KBM-7 (cell line): Measurements from ENCODE around the gene NLRC5.
"Not testable (repeated sequence)": the region's sequence is repeated elsewhere in the genome, so short reads cannot be mapped to it uniquely, and the experiment has no call there.

Experiments used
- DNase-seq: peaks from one replicate; pipeline ENCODE4 v3.0.0-alpha.2; 2015
- in situ Hi-C: fragments of 300-500 bp; cut with MboI; formaldehyde crosslinking; loops from 2 replicates; pipeline ENCODE4 v1.14.3; 2020; ENCODE audit warnings: low sequenced_read_pairs, low pct_unique_long_range_greater_than_20kb, mixed read lengths

Gene NLRC5

DNA sequence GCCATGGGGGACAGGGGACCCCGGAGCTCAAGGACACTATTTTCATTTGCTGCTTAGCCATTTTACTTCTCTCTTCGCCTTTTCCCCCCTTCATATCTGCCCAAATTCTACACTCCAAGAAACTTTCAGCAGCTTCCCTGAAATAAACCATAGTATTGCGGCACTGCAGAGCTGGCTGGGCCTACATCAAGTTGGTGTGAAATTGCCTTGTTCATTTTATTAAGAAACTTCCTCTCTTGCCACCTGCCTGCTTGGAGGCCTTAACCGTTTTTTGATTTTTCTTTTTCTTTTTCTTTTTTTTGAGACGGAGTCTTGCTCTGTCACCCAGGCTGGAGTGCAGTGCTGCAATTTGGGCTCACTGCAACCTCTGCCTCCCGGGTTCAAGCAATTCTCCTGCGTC, 95.6 kb downstream of the NLRC5 start:
- no peak for DNase-seq
- in situ Hi-C loops, result no loop called here

DNA sequence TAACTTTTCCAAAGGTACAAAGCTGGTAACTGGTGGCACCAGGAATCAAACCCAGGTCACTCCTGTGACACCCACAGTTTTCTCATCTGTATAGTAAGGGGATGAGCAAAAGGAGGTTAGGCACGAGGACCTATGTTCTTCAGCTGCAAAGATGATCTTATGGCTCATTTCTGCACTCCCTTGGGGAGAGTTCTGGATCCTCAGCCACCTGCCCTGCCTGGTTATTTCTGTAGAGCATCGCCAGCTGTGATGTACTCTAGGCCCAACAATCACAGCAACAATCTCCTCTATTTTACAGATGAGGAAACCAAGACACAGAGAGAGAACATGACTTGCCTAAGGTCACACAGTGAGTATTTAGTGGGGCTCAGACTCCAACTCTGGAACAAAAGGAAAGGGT, 97.6 kb downstream of the NLRC5 start:
- in situ Hi-C loops, result no loop called here
- no peak for DNase-seq

DNA sequence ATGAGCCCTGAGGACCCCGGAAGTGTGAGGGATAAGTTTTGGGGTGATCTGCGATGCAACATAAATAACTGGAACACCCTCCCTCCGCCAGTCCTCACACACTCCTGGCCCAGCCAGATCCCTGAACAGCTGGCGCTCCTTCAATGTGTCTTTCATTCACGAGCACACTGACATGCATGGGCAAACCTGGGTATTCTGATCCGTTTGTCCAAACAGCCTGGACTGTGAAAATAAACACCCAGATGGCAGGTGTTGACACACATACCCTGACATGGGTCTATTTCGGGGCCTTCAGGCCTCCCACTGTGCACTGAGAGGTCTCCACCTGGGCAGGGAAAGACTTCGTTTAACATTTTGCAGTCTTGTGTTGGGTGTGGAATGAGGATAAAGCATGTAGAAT, 100.0 kb downstream of the NLRC5 start:
- in situ Hi-C loops, result no loop called here
- no peak for DNase-seq

DNA sequence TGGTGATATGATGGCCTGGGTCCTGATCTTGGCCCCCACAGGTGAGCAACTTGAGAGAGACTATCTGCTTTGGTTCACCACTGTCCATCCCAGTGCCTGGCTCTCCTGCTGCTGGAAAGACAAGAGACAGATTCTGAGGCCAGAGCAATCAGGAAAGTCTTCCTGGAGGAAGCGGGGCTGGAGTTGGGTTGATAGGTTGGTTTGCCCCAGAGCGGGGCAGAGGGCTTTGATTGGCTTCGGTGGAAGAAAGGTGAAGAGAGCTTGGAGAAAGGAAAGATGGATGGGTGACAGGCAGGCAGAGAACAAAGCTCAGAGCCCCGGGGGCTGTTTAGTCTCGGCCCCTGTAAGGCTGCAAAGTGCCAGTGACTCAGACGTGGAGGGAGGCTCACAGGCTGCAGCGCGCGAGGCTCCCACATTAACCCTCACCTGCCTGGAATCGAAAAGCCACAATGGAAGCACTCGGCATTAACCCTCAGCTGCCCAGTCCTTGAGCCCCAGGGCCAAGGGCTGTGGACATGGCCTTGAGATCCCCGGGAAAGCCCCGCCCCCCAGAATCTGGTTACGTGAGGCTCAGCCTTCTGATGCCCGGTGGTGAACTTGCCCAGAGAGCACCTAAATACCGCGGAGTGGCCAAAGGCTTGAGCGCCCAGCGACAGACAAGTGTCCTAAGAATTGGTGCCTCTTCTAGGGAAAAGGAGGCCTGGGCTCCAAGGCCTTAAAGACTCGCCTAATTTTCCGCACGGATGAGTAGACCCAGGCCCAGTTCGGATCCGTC, 102.0 kb downstream of the NLRC5 start:
- DNase-seq, result no peak
- in situ Hi-C loops, result no loop called here

DNA sequence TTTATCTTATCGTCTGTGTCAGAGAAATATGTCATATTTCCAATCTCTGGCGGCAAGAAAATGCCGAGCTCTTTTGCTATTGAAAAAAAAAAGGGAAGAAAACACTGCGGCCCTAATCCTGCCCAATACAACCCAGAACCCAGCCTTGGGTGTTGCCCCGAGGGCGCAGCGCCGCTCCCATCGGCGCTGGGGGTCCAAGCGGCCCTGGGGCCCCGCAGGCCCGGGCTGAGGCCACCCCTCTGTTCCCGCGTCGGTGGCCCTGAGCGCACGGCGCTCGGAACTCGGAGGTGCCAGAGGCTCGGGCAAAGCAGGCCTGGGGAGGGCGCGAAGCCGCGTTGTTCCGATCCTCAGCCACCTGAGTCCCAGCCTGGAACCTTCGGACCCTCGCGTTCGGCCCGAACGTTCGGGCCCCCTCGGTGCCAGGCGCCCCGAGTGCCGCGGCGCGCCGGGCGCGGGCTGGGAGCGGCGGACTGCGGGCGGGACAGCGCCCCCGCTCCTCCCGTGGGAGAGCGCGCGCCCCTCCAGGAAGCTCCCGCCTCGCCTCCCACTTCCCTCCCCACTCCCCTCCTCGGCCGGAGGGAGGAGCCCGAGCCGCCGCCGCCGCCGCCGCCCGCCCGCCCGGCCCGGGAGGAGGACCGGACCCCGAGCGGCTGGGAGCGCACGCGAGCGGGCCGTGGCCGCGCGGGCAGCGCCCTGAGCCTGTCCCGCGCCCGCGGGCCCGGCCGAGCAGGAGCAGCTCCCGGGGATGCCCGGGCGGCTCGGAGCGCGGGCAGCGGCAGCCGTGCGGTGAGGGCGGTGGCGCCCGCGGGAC, 102.8 kb downstream of the NLRC5 start, which contains the start of gene CPNE2:
Gene CPNE2 (plus strand): TSS at position 609 of the 811 bp plus-strand sequence. CDS start 18,160 bp downstream, outside the sequence.
- DNase-seq, result peak; percentile 52
- in situ Hi-C loops, result no loop called here

DNA sequence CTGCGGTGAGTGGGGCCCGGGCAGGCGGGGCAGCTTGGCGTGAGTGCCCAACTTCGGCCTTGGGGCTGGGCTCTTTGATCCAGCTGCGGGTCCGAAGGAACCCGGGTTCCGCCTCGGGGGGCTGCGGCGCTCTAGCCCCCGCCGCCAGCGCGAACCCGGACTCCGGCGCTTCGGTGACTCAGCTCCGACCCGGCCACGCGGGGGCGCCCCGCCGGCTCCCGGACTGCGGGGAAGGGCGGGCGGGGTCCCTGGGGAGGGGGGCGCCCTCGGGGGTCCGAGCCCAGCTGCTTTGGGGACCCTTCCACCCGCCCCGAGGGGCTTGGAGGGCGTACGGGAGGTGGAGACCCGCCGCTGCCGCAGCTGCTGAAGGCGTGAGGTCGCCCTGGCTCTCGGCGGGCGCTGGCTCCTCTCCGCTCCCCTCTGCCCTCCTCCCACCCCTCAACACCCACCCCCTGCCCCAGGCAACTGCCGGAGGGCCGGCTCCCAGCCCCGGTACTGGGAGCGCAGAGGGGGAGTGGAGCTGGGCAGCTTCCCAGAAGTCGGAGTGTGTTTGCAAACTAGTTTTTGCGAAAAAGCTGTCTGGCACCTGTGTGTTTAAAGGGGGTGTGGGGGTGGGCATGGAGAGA, 103.5 kb downstream of the NLRC5 start:
- in situ Hi-C loops, result no loop called here
- peak; percentile 35 for DNase-seq

DNA sequence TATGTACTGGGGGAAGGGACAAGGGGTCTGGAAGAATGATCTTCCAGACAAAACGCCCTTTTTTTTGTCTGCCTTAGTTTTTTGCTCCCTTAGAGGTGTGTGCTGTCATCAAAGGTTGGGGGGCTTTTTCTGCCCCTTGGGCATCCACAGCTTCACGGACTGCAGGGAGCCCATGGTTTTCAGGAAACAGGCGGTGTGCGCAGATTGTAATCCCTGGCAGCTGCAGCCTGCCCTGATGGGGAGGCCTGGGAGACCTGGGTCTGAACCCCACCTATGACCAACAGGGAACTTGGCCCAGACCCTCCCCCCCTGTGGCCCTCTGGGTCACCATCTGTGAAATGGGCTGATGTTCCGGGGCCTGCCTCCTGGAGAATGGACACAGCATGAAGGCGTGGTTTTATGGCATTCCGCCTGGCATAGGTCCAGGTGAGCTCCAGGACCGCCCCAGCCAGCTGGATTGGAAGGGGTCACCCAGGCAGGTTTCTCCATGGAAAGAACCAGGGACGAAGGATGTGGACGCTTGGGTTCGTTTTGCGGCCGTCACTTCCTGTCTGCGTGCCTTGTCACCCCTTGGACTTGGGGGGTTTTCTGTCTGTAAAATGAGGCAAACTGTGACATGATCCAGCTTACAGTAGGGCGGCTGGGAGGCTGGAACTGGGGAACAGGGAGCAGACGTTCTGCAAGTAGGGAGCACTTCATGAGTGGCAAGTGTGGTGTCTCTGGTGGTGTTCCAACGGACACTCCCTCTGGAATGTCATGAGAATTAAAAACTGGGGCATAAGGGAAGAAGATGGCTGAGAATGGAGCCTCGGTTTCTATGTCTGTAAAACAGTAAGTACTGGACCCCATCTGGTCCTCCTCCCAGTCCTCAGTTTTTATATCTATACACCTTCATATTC, 104.6 kb downstream of the NLRC5 start:
- in situ Hi-C loops, result no loop called here
- no peak for DNase-seq

DNA sequence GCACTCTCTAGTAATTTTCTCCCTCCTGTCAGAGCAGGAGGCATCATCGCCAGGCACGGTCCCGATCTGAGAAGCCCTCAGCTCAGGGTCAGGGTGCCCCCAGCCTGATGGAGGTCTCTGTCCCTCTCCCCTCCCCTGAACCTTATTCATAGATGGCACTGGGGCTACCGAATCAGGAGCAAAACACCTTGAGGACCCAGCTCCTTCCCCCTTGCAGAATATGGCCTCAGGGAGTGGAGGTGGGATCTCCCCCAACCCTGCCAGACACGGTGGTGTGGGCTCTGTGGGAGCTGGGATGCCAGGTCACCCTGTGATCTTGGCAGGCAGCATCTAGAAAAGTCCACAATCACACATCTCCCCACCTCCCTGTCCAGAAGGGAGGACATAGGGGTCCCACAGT, 105.6 kb downstream of the NLRC5 start:
- no peak for DNase-seq
- in situ Hi-C loops, result no loop called here

DNA sequence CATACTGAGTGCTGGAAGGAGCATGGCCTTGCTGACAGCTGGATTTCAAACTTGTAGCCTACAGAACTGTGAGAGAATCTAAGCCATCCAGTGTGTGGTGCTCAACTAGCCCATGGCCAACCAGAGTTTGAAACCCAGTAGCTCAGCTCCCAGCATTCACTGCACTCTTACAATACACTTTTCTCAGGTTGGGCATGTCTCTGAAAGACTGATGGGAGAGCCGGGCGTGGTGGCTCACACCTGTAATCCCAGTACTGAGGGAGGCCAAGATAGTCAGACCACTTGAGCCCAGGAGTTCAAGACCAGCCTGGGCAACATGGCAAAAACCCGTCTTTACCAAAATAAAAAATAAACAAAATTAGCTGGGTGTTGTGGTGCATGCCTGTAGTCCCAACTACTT, 106.8 kb downstream of the NLRC5 start:
- DNase-seq, result no peak
- in situ Hi-C loops, result no loop called here

DNA sequence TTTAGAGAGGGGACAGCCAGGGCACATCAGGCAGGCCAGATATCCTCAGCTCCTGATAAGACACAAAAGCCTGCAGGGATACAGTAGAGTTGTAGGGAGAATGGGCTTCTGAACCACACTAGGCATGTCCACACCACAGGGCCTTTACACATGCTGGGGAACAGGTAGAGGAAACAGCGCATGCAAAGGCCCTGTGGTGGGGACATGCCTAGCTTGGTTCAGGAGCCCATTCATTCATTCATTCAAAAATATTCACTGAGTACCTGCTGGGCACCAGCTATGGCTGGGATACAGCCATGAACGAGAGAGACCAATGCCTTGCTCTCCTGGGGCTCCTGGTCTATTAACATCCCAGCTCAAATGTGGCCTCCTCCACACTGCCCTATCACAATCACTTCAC, 107.4 kb downstream of the NLRC5 start:
- in situ Hi-C loops, result no loop called here
- DNase-seq, result no peak

DNA sequence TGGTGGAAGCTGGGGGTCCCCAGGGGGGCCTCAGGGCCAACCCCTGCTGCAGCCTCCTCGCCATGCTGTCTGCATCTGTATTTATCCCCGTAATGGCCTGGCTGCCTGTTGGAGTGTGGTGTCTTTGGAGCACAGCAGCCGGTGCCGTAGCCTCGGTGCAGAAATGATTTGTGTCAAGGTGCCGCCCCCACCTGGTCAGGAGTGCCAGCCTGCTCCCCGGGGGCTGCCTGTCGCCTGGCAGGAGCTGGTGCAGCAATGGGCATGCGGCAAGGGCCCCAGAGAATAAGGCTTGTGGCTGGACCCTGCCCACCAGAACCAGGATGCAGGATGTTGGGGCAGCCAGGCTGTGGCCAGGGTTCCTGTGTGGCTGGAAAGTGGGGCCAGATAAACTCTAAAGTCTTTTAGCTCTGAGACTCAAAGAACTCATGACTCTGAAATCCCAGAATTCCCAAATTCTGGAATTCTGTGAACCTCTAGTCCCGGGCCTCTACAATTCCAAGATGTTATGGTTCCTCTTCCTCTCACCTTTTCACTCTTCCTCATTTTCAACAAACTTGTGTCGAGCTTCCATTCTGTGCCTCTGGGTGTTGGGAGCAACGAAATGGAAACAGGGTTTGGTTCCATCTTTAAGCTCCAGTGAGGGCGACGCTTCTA, 109.0 kb downstream of the NLRC5 start:
- in situ Hi-C loops, result no loop called here
- DNase-seq, result no peak

DNA sequence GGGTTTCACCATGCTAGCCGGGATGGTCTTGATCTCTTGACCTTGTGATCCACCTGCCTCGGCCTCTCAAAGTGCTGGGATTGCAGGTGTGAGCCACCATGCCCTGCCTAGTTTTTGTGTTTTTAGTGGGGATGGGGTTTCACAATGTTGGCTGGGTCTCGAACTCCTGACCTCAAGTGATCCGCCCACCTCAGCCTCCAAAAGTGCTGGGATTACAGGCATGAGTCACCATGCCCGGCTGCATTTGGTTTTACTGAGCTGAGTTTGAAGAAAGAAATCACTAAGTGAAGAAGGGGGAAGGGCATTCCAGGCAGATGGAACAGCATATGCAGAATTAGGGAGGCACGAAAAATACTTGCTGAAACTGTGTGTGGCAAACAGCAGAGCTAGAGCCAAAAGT, 110.6 kb downstream of the NLRC5 start:
- in situ Hi-C loops, result not testable (repeated sequence)
- peak; percentile 29 for DNase-seq

DNA sequence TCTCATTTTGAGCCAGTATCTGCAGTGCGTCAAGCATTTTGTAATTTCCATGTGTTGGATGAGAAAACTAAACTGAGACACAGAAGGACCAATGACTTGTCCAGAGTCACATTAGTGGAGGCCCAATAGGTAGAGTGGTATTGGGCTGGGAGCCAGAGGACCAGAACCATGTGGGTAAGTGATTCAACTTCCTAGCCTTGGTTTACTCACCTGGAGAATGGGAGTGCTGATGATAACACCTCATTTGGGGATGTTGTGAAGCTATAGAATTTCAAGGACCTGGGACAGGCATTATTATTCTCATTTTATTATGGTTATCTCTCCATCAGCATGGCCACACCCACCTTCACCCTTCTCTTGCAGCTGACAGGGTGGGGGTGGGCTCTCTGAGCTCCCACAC, 111.1 kb downstream of the NLRC5 start:
- DNase-seq, result no peak
- in situ Hi-C loops, result no loop called here

DNA sequence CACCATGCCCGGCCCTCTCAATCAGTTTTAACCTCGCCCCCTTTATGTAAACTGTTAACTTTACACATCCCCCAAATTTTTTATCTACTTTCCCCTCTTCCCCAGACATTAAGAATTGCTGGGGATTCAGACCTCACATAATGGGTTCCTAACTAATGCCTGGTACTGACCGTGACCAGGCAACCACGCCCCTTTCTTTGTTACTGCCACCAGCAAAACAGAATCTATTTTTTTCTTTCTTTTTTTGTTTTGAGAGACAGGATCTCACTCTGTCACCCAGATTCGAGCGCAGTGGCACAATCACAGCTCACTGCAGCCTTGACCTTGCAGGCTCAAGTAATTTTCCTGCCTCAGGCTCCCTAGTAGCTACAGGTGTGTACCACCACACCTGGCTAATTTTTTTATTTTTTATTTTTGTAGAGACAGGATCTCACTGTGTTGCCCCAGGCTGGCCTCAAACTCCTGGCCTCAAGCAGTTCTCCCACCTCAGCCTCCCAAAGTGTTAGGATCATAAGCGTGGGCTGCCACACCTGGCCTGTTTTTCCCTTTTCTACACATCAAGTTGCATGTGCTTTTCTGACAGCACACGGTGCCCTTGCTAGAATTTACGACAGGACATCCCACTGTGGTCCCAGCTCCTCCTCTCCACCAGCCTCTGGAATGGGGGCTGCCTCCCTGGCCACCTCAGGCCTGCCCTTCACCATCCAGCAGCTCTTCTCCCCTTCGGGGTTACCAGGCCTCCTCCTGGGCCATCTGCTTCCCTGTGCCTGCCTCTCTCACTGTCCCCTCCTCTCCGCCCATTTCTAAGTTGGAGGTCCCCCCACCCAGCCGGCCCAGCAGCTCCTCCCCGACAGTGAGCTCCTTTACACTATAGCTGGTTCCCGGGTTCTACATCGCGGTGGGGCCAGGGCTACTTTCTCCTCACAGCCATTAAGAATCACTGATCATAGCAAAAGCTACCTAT, 113.8 kb downstream of the NLRC5 start:
- DNase-seq, result no peak
- in situ Hi-C loops, result no loop called here

DNA sequence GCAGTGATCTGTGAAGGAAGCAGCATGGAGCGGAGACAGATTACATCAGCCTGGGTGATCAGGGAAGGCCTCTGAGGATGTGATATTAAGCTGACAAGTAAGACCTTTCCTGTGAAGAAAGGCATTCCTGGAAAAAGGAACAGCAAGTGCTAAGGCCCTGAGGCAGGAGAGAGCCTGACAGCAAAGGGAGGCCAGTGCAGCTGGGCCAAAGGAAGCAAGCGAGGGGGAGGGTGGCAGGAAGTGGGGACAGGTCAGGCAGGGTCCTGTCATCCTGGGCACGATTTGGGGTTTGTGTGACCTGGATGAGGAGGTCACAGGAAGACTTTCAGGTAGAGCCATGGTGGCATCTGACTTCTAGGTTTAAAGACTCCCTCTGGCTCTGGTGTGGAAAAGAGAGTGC, 115.3 kb downstream of the NLRC5 start:
- no peak for DNase-seq
- in situ Hi-C loops, result no loop called here

DNA sequence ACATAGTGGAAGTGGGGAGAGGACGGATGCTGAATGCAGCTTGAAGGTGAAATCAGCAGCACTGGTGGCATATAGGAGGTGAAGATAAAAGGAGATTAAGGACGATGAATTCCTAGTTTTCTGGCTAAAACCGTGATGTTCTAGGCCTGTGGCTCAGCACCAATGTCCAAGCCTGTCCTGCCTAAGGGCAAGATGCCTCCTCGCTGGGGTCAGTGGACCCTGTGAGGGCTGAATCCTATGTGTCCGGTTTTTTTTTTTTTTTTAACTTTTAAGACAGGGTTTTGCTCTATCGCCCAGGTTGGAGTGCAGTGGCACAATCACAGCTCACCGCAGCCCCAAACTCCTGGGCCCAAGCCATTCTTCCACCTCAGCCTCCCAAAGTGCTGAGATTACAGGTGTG, 115.8 kb downstream of the NLRC5 start:
- DNase-seq, result no peak
- in situ Hi-C loops, result no loop called here

DNA sequence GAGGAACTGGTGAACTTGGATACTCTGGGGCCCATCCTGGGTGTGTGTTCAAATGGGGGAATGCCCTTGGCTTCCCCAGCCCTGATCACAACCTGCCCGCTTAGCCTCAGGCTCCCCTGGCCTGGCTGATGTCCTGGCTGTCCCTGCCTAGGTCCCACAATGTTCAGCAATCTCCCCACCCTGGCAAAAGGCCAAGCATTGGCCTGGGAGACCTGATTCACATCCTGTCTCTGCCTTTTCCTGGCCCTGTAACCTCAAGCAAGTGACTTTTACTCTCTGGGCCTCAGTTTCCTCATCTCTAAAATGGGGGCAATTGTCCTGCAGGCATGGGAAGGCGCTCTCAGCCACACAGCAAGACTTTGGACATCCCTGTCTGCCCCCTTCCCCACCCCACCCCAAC, 117.4 kb downstream of the NLRC5 start:
- no peak for DNase-seq
- in situ Hi-C loops, result no loop called here
